Adipose tissue (tissue), 3 donors: ENCODE data around the gene SNAI1. TPM values are rescaled to one million over a fixed set of nuclear protein-coding genes. Genes with fewer than 3 reads are reported as not detected.
"Not testable (repeated sequence)": the region's sequence is repeated elsewhere in the genome, so short reads cannot be mapped to it uniquely, and the experiment has no call there.

ENCODE experiments used
- H3K27ac ChIP-seq: one replicate; pipeline ENCODE4 v1.5.1; 2013; ENCODE audit warnings: low read depth, low read length
- WGBS, 3 donors: extraction: QIAGEN DNeasy Blood & Tissue Kit; methylation state at CpG; one replicate each; pipeline ENCODE4 v1.1.7; 2013; 5-methylcytosine and 5-hydroxymethylcytosine counted together
- polyA plus RNA-seq, 3 donors: library from polyadenylated mRNA; stranded (reverse); fragments of 200-250 nt; gene quantifications; one replicate each; pipeline ENCODE4 v1.2.3, GENCODE V29; 2013
- donor health status: healthy with polysubstance abuse.
- donor health status: Bipolar disorder and iron deficiency.
- donor health status: healthy.

The SNAI1 gene
- polyA plus RNA-seq, 3 donors, result 2.8 to 23.4 (median 21.5) TPM

DNA sequence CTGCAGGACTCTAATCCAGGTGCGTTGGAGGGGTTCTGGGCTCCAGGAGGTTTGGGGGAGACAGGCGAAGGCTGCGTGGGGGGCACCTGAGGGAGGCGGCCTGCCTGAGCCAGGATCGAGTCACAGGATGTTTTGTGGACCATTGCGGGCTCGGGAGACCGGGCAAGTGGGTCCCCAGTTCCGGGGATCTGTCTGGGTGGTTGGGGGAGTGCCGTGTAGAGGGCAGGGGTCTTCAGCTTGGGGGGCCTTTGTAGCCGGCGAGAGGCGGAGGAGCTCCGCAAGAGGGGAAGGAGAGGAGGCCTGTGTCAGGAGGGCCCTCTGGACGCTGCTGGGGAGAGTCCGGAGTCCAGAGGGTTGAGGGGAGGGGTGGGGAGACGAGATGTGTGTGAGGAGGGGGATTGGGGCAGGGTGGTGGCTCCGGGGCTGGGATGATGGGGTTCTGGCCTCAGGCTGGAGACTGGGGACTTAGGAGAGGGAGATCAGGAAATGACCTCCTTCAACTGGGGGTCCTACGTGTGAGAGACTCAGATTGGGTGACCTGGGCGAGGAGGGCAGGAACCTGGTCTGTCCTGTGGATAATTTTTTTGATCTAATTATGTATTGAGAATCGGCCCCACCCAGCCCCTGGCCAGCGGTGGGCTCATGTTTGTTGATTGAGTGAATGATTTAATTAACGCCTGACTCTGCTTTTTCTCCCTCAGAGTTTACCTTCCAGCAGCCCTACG is 505 bp downstream of the SNAI1 start:
- WGBS, 3 donors, result 23 to 30% (median 25%) methylated on average over 24 of the region's 24 CpGs
- no peak overlapping the region for H3K27ac ChIP-seq

DNA sequence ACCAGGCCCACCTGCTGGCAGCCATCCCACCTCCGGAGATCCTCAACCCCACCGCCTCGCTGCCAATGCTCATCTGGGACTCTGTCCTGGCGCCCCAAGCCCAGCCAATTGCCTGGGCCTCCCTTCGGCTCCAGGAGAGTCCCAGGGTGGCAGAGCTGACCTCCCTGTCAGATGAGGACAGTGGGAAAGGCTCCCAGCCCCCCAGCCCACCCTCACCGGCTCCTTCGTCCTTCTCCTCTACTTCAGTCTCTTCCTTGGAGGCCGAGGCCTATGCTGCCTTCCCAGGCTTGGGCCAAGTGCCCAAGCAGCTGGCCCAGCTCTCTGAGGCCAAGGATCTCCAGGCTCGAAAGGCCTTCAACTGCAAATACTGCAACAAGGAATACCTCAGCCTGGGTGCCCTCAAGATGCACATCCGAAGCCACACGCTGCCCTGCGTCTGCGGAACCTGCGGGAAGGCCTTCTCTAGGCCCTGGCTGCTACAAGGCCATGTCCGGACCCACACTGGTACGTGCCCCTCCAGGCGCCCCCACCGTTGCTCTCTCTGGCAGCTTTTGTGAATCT is 1.1 kb downstream of the SNAI1 start:
- 59 to 83% (median 68%) methylated on average over 18 of the region's 18 CpGs for WGBS, 3 donors
- no peak overlapping the region for H3K27ac ChIP-seq

DNA sequence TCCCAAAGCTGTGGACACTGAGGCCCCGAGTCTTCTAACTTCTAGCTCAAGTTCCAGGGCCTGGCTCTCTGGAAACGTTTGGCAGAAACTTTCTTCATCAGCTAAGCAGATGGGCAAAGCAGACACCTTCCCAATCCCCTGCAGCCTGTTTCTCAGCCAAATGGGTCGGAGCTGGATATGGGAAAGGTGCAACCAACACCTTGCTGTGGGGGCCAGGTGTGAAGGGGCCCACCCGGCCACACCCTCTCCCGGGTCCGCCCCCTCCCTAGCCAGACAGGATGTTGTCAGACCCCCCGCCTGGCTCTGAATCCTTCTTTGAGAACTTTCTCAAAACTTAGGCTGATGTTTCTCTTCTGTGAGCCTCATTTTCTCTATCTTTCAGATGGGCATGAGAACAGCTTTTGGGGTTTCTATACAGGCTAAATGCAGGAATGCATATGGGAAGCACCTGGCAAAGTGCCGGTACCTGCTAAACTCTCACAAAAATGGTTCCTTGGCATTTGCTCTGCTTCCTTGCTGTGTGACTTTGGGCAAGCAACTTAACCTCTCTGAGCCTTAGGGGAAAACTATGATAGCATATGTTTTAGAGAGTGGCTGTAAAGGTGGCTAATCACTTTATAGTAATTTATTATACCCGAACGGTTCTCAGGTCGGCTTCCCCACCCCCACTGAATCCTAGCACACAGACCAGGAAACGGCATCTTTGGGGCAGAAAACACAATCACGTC is 1.8 kb downstream of the SNAI1 start:
- no peak overlapping the region for H3K27ac ChIP-seq
- 63 to 81% (median 68%) methylated on average over 13 of the region's 13 CpGs for WGBS, 3 donors

DNA sequence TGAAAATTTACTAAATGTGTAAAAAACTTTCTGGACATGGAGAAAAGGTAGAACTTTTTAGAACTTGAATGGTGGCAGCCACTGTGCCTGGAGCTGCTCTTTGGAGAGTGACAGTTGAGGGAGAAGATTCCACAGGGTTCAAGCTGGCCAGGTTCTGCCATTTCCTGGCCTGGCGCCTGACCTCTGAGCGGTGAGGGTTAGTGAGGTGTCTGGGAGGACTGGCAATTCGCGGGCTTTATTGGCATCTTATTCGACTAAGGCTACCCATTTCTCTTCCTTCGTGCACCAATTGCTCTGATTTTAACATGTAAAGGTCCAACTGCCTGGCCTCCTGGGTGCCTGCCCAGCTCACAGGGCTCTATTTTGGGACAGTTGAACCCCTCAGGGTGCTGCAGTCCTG is 2.4 kb downstream of the SNAI1 start:
- no peak overlapping the region for H3K27ac ChIP-seq
- WGBS, 3 donors, result 65 to 75% (median 74%) methylated on average over 6 of the region's 6 CpGs

DNA sequence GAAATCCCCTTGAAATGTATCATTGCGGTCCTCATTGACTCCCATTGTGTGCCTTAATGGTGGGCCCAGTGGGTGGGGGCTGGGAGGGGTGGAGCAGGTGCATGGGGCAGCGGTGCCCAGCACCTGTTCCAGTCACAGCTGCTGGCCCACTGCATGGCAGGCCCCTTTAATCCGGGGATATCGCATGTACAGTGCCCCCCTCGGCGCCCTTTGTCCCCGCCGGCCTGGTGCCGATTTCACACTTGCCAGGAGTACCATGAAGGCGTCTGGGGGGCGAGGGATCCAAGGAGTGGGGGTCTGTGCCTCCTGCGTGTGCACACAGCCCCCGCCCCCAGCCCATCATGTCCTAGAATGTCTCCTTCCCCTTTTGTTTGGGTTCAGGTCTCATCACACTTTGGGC is 2.8 kb downstream of the SNAI1 start:
- 75 to 83% (median 78%) methylated on average over 13 of the region's 13 CpGs for WGBS, 3 donors
- H3K27ac ChIP-seq, result no peak overlapping the region

DNA sequence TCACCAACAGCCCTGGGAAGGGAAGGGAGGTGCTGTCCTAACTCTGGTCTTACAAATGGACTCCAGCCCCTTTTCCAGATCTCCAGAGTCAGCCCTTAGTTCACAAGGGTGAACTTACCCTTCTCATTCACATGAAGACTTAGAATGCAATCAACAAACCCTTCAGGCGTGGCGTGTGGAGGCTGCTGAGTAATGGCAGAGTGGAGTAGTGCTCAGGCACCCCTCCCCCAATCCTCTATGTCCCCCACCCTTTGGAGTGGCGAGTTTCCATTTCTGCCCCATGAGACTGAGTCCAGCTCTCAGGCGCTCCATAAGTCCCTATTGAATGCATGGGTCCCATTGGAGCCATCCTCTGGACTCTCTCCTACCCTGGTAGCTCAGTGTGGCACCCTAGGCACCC is 3.3 kb downstream of the SNAI1 start:
- 81 to 89% (median 84%) methylated on average over 4 of the region's 4 CpGs for WGBS, 3 donors
- H3K27ac ChIP-seq, result no peak overlapping the region

DNA sequence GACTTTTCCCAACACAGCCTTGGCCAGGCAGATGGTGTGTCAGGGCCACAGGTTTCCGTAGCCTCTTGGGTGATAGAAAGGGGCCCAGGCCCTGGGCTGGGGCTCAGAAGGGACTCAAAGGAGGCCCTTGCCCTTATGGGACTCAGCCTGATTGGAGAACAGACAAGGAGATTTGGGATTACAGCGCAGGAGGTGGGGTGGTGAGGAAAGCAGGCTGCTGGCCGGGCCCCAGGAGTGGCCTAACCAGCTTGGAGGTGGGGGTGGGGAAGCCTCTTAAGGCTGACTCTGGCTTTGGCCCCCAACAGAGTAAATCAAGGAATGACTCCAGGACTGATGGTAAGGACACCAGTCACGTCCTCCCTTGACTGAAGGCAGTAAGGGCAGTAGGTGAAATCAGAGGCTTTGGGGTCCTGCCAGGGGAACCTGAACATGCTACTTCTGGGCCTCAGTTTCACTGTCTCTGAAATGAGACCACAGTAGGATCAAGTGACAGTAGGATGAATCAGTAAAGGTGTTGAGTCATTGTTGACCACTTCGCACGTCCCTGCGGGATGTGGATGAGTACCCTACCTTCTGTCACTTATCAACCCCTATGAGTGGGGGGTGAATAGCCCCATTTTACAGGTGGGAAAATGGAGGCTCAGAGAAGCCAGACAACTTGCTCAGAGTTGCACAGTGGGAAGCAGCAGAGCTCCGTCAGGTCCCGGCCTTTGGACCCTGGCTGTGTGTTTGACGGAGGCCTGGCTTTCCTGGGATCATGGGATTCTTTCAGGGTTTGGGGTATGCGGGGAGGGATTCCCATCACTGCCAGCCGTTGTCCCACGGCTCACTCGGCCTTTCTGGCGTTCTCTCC is 4.5 kb downstream of the SNAI1 start:
- WGBS, 3 donors, result 87 to 90% (median 89%) methylated on average over 15 of the region's 15 CpGs
- H3K27ac ChIP-seq, result no peak overlapping the region

DNA sequence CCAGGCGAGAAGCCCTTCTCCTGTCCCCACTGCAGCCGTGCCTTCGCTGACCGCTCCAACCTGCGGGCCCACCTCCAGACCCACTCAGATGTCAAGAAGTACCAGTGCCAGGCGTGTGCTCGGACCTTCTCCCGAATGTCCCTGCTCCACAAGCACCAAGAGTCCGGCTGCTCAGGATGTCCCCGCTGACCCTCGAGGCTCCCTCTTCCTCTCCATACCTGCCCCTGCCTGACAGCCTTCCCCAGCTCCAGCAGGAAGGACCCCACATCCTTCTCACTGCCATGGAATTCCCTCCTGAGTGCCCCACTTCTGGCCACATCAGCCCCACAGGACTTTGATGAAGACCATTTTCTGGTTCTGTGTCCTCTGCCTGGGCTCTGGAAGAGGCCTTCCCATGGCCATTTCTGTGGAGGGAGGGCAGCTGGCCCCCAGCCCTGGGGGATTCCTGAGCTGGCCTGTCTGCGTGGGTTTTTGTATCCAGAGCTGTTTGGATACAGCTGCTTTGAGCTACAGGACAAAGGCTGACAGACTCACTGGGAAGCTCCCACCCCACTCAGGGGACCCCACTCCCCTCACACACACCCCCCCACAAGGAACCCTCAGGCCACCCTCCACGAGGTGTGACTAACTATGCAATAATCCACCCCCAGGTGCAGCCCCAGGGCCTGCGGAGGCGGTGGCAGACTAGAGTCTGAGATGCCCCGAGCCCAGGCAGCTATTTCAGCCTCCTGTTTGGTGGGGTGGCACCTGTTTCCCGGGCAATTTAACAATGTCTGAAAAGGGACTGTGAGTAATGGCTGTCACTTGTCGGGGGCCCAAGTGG is 5.3 kb downstream of the SNAI1 start:
- 80 to 83% (median 80%) methylated on average over 18 of the region's 18 CpGs for whole genome bisulfite sequencing, 3 donors
- no peak overlapping the region for H3K27ac ChIP-seq

DNA sequence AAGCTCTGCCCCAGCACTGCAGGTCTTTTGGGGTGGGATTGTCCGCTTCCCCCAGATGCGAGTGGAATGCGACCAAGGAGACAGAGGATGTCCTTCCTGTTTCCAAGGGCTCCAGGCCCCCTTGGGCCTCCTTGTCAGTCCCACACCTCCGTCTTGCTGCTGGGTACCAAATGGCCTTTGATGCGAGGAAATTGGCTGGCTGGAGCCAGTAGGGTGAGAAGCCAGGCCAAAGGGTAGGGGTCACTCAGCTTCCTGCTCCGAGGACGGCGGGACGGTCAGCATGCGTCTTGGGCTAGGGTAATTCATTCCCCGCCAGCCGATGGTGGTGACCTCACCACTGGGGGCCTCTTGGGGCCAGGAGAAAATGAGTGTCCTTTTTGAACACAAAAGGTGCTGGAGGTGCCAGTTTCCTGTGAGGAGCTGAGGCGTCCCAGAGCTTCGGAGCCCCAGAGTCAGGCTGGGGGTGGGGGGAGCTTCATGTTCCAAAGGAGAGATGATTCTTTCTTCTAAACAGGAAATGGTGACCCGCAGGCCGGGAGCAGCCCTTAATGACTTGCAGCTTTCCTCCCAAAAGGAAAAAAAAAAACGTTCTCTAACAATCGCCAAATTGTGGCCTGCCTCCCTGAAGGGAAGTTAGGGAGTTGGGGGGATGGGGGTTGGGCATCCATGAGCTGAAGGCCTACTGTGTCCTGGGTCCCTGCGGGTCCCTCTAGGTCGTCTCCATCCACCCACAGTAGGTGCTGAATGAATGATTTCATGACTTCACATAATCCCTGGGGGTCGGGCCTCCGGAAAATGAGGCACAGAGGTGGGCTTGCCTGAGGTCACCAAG is 6.7 kb downstream of the SNAI1 start:
- WGBS, 3 donors, result 22 to 63% (median 26%) methylated on average over 22 of the region's 22 CpGs
- peak overlapping the region; percentile 62 for H3K27ac ChIP-seq

DNA sequence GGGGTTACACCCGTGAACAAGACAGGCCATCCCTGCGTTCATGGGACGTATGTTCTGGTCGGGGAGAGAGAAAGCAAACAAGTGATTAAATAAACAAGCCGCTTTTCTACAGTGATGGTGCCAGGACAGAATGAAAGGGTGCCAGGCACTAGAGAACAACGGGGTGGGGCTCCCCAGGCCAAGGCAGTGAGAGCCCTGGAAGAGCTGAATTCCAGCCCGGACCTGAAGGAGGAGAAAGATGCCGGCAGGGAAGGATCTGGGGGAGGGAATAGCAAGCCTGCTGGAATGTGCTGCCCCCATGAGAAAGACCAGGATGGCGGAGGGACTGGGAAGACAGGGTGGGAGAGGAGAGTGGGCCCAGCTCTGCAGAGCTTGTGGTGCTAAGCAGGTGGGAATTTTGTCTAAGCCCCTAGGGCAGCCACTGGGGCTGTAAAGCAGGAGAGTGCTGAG is 7.5 kb downstream of the SNAI1 start:
- WGBS, 3 donors, result 29 to 48% (median 47%) methylated on average over 9 of the region's 9 CpGs

DNA sequence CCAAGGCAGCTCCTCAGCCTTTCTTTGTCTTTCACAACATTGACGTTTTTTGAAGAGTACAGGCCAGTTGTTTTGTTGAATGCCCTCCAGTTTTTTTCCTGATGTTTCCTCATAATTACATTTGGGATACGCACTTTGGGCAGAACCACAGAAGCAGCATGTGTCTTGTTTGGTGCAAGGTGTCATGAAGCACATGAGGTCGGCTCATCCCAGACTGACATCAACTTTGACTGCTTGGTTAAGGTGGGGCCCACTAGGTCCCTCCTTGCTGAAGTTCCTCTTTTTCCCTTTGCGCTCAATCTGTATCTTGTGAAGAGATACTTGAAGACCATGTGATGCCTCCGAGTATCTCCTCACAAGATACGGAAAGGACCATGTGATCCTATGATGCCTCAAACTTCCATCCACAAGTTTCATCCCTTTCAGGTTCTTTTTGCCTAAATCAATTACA is 10.5 kb downstream of the SNAI1 start:
- 38 to 80% (median 58%) methylated on average over 6 of the region's 6 CpGs for WGBS, 3 donors
- H3K27ac ChIP-seq, result no peak overlapping the region

More for the DNA sequence above, 7.5 kb downstream of the SNAI1 start:
- no peak overlapping the region for H3K27ac ChIP-seq

DNA sequence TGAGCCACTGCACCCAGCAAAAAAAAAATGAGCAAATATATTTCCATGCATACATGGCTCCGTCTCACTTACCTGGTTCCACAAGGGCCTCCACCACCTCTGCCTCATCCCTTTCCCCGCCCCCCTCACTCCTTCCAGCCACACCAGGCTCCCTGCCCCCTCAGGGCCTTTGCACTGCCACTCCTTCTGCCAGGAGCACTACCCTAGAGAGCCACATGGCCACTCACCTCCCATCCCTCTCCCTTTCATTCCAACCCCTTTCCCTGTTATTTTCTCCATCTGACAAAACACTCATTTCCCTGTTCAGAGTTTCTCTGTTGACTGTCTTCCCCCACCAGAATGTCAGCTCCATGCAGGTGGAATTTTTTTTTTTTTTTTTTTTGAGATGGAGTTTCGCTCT is 12.8 kb downstream of the SNAI1 start:
- WGBS, 3 donors, result 88 to 93% (median 92%) methylated on average over 2 to 3 of the region's 3 CpGs
- H3K27ac ChIP-seq, result no peak overlapping the region

DNA sequence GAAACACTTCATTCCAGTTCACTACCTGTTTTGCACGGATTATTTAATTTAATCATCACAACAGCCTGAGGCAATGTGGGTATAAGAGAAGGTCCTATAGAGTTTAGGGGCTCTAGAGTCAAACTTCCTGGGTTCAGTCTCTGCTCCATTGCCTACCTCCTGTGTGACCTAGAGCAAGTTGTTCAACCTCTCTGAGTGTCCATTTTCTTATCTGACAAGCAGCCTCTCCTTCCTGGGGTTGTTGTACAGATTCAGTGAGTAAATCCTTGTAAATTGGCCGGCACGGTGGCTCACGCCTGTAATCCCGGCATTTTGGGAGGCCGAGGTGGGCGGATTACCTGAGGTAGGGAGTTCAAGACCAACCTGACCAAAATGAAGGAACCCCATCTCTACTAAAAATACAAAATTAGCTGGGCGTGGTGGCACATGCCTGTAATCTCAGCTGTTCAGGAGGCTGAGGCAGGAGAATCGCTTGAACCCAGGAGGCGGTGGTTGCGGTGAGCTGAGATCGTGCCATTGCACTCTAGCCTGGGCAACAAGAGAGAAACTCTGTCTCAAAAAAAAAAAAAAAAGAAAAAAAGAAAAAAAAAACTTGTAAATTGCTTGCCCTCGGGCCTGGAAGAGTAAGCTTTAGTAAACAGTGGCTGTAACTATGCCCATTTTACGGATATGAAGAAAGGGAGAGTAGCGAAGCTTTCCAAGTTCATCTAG is 15.9 kb downstream of the SNAI1 start:
- WGBS, 3 donors, result 85 to 93% (median 91%) methylated on average over 15 of the region's 15 CpGs
- H3K27ac ChIP-seq, result not testable (repeated sequence)

DNA sequence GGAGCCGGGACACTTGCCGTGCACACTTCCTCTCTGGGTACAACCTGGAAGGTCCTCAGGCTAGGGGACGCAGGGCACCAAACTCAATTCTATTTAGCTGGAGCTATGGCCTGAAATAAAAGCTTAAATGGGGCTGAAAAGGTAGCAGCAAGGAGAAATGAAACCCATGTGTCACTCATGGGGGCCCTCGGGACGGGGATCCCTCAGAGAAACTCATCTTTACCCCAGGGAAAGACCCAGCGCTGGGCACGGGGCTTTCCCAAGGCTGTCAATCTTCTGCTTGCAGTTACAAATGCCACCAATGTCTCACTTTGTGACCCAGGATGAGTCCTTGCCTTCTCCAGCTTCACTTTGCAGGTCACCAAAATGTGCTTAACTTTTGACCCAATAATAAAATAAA is 16.5 kb downstream of the SNAI1 start:
- 66 to 76% (median 72%) methylated on average over 7 of the region's 7 CpGs for WGBS, 3 donors
- no peak overlapping the region for H3K27ac ChIP-seq

DNA sequence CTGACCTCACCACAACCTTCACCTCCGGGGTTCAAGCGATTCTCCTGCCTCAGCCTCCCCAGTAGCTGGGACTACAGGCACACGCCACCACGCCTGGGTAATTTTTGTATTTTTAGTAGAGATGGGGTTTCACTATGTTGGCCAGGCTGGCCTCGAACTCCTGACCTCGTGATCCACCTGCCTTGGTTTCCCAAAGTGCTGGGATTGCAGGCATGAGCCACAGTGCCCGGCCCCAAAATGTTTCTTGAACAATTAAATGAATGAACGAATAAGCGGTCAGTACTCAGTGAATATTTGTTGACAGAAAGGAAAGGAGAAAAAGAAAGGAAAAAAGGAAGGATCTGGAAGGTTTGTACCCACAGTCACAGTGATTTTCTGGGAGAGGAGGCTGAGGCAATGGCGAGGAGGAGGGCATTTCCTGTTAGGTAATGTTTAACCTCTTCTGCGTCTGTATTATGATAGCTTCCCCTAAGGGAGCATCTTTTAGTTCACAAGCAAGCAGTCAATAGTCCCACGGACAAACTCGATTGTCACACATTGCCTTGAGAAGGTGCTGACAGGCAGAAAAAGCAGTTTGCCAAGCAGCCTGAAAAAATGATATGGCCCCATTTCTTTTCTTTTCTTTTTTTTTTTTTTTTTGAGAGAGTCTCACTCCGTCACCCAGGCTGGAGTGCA is 17.9 kb downstream of the SNAI1 start:
- 69 to 77% (median 75%) methylated on average over 14 of the region's 14 CpGs for WGBS, 3 donors
- H3K27ac ChIP-seq, result not testable (repeated sequence)

DNA sequence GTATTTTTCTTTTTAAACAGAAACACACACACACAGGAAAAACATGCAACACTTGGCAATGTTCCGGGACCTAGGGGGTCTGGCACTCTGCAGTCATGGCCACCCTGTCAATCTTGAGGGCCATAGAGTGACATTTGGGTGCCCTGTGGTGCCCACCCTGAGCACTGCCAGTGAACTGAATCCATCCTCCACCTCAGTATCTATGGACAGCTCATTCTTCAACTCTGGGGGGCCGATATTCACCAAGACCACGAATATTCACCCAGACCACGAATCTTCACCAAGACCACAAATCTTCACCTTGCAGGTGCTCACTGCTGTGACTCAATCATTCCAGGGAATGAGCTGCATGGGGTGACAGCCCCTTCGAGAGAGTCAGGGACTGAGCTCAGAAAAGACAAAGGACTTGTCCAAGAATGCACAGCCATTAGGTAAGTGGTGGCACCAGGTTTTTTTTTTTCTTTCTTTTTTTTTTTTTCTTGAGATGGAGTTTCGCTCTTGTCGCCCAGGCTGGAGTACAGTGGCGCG is 19.1 kb downstream of the SNAI1 start:
- H3K27ac ChIP-seq, result no peak overlapping the region
- WGBS, 3 donors, result 75 to 88% (median 87%) methylated on average over 8 to 9 of the region's 9 CpGs
